Limb (tissue), 2 donors: ENCODE results near the gene C15orf62.

Experiments
- DNase-seq, 2 donors: peaks; one replicate each; pipeline ENCODE4 v3.0.0-alpha.2; 2016; ENCODE audit errors: extremely low spot score in 2 of 2

The C15orf62 gene, protein sequence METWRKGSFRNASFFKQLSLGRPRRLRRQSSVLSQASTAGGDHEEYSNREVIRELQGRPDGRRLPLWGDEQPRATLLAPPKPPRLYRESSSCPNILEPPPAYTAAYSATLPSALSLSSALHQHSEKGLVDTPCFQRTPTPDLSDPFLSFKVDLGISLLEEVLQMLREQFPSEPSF

DNA sequence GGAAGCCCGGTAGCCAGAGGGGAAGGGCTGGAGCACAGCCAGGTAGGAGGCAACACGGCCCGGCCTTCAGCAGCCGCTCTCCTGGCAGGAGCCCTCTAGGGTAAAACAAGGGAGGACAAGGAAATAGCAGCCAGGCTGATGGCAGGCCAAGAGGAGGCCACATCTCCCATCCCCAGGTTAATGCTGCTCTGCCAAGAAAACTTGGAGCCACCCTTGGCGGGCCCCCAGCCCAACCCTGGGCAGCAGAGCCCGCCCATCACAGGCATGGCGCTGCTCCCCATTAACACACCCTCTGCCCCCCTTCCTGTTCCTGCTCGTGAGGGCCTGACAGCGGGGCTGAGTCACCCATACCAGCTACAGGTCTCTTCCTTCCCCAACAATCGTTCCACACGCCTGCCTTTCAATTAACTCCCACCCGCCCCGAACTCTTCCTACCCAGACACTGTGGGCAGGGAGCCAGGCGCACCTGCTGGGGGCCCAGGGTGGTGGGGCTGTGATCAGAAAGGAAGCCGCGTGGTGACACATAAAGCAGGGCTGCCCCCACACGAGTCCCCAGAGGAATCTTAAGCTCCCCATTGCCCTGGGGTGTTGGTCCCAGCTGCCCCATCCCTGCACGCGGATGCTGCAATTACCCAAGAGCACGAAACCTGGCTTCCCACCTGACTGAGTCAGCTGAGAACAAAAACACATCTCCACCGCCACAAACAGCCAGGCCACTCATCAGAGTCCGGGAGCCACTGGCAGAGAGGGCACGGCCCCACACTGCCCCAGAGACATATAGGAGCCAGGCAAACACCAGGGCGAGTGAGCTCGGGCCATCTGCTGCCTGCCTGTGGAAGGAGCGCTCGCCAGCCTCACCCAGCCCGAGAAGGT lies at the start of gene C15orf62:
C15orf62 (plus strand) TSS at position 707 of the 873 bp plus-strand sequence. CDS start 516 bp downstream, outside the sequence.
- peak in 1 of 2 donors; percentile 64 for DNase-seq

DNA sequence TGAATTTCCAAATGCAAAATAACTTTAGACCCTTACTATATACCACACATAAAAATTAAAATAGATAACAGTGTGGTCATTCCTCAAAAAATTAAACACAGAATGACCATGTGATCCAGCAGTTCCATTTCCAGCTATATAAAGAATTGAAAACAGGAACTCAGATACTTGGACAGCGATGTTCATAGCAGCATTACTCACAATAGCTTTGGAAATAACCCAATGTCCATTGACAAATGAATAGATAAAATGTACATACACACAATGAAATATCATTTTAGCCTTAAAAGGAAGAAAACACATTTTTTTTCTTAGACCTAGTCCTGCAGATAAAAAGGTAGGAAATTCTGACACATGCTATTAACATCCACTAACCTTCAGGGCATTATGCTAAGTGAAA lies 48.1 kb upstream of the C15orf62 start:
- no peak for DNase-seq

DNA sequence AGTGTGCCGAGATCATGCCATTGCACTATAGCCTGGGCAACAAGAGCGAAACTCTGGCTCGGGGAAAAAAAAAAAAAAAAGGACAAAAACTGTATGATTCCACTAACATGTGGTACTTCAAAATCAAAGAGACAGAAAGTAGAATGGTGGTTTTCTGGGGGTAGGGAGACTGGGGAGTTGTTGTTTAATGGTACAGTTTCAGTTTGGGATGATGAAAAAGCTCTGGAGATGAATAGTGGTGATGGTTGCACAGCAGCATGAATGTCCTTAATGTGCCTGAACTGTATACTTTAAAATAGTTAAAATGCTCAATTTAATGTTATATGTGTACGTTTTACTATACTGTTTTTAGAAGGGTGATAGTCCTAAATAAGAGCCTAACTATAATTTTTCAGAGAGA lies 47.4 kb upstream of the C15orf62 start:
- DNase-seq: no peak

DNA sequence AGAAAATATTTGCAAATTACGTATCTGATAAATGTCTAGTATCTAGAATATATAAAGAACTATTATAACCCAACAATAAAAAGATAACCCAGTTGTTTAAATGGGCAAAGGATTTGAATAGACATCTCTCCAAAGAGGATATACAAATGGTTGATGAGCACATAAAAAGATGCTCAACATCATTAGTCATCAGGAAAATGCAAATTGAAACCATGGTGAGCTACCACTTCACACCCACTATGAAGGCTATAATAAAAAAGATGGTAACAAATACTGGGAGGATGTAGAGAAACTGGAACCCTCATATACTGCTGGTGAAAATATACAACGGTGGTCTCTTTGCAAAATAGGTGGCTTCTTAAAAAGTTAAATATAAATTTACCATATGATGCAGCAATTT lies 46.8 kb upstream of the C15orf62 start:
- DNase-seq: no peak

DNA sequence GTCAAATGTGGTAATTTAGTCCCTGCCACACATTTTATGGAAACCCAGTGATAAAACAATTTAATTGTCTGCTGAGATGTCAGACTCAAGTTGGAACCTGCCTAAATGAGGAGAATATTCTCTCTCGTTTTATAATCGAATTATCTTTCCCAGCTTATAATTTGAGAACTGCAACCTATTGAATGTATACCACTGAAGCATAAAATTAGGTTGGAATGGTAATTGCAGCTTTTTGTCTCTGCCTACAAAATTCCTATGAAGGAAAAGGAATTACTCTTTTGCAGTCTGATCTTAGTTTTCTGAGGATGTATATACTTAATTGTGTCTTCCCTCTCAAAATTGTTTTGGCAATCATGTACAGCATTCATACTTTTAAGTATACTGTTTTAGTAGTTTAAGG lies 45.9 kb upstream of the C15orf62 start:
- no peak for DNase-seq

DNA sequence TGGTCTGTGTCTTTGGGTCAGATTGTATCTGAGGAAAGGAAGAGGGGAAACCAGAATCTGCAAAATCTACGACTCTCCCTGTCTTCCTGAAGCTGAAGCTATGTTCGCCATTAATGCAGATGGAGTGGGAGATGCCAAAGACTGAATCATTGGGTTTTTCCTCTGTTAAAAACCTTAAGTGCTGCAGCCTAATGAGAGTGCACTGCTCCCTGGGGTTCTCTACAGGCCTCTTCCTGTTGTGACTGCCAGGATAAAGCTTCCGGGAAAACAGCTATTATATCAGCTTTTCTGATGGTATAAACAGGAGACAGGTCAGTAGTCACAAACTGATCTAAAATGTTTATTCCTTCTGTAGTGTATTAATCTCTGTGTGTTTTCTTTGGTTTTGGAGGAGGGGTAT lies 38.7 kb upstream of the C15orf62 start:
- DNase-seq: no peak

DNA sequence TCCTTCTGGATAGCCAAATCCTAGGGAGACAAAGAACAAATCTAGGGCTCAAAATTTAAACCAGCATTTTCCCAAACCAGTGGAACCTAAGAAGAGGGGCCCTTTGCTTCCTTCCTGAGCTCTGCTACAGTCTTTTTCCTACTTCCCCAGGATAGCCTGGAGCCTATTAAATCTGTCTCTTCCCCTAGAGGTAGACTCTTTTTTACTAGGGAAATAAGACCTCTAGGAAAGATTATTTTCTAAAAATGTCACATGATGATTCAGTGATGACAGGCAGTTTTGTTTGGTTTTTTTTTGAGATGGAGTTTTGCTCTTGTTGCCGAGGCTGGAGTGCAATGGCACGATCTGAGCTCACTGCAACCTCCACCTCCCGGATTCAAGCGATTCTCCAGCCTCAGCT lies 33.2 kb upstream of the C15orf62 start:
- DNase-seq: no peak

DNA sequence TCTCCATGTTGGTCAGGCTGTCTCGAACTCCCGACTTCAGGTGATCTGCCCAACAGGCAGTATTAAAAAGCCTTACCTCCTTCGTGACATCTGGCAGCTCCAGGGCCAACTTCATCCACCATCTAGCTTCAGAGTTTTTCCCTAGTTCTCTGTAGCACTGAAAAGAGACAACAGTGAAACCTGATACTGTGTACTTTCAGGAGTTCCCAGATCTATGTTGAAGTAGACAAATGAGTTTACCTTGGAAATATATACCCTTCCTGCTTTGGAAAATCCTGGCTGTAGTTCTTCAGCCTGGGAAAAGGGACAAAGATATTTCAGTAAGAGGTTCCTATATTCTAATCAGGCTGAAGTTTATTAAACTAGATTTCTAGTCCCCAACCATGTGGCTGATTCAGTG lies 32.7 kb upstream of the C15orf62 start:
- DNase-seq: no peak

DNA sequence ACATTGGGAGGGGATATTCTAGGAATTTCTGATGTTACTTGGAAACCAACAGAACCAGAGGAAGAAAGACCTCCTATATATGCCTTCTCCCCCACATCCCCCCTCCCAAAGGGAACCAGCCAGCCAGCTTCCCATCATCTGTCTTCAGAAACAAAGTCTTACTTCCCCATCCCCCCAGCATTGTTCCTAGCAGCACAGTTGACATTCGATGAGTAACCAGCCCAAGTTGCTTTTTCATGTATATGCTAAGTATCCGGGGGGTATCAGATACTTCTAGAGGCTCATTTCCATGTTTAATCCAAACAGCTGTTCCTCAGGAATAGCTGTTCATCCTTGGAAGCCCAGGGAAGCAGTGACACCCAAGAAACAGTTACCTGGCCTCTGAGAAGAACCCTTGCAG lies 30.7 kb upstream of the C15orf62 start:
- DNase-seq: no peak

DNA sequence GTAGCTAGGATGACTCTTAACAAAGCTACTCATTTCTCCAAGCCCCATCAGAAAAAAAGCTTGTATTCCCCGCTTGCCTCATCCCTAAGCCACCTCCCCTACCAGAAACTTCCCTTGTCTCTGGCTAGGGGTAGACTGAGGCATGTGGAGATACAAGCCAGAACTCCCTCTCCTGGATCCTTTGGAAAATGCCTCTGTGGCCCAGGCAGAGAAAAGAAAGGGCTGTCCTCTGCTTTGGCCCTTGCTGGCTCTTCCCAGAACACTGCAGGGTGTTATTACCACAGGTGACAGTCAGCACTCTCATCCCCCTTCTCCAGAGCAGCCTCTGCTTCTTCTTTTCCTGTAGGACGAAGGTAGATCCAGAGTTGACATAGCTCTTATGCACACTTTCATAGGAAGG lies 29.9 kb upstream of the C15orf62 start:
- DNase-seq: no peak

DNA sequence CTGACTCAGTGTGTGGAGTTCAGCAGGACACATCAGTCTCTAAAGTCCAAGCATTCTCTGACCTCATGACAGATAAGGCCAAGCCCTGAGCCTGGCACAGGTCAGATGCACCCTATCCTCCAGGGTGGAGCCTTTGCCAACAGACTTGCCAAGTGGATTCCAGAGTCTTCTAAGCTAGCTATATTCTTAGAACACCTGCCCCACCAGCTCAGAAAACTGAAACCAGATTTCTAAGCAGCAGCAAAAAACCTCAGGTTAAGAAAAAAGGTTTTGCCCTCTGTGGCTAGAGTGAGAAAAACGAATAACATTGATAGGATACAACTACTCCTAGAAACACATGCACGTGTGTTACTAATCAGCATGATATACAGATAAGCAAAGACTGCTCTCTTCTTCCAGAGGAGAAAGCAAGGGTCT lies 26.3 kb upstream of the C15orf62 start:
- DNase-seq: no peak

DNA sequence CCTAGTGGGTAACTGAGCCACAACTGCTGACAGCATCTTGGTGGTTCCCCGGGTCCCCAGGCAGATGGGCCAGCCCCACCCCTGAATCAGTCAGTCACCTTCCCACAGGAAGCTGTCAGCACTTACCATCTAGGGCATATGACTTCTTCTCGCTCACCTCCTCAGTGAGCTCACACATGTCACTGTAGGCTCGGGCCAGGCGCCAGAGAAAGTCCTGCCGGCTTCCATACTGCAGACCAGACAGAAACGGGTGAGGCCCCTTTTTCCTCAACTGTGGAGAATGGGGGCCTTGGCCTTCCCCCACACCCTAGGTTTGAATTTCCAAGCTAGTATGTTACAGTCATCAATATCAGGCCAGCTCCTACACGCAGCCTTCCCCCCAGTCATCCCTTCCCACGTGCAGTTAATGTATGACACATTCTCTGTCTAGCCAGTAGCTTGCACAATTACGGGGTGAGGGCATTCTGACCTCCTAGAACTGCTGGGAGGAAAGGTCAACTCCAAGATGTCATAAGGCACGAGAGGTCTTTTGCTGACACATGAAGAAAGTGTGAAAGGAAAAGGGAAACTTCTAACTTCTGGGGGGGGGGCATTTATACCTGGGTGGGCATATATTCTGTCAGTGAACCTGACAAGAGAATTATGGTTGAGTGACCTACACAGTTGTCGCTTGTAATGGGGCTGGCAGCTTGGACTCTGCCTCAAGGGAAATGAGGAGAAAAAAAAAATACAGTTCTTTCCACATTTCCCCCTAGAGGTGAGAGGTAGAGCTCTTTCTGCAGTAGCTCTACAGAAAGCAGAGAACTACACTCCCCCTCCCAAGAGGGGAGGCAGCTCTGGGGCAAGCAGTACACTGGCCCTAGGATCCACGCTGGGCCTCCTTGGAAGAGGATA lies 25.6 kb upstream of the C15orf62 start:
- DNase-seq: no peak

DNA sequence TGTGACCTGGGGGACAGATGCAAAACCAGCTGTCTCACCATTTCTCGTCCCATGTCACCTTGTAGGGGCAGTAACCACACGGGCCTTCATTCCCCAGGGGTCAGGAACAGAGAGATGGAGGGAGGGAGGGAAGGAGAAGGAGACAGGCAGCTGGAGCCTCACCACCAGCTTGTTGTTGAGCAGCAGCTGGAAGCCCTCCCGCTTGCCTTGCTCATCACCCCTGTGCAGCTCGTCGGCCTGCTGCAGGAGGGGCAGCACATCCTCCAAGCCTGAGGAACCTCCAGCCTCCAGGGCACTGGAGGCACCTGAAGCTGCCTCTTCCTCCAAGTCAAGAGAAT lies 25.0 kb upstream of the C15orf62 start:
- no peak for DNase-seq

DNA sequence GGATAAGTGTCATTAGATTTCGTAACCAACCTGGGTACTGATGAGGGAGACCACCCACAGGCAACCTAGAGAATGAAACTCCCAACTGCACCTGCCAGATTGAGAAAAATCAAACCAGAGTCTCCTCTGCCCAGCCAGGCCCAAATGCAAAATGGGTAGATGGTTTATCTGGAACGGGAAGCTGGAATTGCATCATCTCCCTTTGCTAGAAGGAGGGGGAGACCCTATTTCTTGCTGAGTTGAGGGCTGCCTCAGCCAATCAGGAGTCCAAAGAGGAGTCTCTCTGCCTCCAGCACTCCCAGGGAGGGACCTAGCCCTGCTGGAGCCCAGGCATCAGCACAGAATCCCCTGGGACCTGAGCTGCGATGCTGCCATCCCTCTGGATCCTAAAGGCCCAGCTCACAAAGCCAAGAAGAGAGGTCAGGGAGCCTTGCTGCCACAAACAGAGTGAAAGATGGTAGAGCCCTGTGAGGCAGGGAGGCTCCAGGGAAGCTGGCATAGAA lies 22.8 kb upstream of the C15orf62 start:
- DNase-seq: no peak

DNA sequence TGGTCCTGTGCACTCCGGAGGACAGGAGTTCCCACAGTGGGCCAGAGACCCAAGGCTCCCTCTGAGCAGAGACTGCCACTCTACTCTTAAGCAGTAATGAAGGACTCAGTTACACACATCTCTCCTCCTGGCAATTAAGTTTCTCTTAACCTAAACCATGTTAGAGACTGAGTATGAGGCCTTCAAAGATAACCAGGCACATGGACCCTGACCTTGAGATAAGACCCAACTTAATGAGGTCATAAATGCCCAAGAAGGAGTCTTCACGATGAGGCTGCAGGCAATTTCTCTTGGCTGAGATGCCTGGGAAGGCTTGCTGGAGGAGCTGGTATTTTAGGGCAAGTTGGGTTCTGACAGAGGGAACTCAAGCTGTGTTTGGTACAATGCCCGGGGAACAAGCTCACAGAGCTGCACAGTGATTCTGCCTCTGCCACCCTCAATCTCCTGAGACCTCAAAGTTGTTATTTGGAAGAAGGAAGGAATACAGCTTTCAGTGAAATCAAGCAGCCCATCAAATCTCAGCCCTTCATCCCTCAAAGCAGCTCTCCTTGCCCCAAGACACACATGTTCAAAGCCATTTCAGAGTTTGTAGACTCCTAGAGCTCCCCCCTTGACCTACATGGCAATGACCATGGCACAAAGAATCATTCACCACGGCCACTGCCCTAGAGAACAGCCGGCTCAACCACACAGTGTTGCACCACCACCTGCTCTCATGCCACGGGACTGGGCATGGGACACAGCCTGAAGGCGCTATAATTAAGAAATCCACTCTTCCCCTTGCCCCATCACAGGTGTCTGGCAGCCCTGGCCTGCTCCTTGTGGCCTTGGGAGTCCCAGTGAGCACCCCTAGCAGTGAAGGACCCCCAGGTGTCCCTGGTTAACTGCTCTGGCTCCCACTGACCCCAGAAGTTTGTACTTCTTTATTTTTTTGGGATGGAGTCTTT lies 21.8 kb upstream of the C15orf62 start:
- DNase-seq: no peak

DNA sequence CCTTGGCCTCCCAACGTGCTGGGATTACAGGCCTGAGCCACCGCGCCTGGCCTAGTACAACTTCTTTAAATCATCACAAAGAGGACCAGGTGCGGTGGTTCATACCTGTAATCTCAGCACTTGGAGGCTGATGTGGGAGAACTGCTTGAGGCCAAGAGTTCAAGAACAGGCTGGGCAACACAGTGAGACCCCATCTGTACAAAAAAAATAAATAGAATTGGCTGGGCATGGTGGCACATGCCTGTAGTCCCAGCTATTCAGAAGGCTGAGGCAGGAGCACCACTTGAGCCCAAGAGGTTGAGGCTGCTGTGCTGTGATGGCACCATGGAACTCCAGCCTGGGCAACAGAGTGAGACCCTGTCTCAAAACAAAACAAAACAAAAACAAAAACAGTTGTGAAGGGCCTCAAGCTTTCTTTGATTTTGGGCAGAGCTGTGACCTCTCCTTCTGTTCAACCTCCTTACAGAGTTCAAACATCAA lies 20.6 kb upstream of the C15orf62 start:
- DNase-seq: no peak

DNA sequence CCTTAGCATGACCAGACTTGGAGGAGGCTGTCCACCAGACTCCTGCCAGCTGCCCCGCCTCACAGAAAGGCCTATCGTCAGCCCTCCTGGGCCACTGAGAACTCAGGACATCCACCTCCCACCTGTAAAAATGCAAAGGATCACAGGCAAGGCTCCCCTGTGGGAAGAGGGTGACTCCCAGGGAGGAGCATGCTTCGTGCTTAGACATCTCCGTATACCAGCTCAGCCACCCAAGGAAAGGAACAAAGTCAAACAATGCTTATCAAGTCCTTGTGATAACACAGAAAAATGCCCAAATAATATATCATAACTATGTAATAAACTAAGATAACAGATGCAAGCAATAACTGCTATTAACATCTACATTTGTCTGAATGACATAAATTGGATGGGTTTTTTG lies 18.9 kb upstream of the C15orf62 start:
- no peak for DNase-seq

DNA sequence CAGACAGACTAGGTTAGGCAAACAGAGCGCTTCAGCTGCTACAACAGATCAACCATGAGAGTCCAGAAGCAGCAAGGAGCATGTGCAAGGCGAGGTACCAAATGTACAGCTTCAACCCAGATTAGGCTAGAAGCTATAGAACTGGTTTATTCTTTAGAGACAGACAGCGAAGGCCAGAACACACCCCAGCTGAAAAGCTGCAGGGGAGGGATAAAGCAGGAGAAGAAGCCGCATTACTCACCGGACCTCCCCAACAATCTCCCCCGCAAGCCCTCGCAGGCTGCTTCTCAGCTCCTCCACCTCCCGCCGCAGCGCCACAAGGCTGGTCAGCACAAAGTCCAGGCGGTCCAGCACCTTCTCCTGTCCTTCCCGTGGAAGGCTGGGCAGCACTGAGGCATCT lies 18.0 kb upstream of the C15orf62 start:
- no peak for DNase-seq

DNA sequence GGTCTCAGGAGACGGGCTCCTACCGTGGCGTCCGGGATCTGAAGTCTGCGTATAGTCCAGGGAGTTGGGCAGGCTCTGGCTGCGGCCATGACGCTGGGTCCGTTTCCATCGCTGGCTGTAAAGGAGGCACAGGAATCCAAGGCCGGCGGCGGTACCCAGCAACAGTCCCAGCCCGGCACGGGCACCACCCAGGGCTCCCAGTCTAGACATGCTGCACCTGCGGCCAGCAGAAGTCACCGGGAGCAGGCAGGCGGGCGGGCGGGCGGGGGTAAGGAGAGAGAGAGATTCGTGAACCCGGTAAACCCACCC lies 15.3 kb upstream of the C15orf62 start:
- peak in 1 of 2 donors; percentile 48 for DNase-seq

DNA sequence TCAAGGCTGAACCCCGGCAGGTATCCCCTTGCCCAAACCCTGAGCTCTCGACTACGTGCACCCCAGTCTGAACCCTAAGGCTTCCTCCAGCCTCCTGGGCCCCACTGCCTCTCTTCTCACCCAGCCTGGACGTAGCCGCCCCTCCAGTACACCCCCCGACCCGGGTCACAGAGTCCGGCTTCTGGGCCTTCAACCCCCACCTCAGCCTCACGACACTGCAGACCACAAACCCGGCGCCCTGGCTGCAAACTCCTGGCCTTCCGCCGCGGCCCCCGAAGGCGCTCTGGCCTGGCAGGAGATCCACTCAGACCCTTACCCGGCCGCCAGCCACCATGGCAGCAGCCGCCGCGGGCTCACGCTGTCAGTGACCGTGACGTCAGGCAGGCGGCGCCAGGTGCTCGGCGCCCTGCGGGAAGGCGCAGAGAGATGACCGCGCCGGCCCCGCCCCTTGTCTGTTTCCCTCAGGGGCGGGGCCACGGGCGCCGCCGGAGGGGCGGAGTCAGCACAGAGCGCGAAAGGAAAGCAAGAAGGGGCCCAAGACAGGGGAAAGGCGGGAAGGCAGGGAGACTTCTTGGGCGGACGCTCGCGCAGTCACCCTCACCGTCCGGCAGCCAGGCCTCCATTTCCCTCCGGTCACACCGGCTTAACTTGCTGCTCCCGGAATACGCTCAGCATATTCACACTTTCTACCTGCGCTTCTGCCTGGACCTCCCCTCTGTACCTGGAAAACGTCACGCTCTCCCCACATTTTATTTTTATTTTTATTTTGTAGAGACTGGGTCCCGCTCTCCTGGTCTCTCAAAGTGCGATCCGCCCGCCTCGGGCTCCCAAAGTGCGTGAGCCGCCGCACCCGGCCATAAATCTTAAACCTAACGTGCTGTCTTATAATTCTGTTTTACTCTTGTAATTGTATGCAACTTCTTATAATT lies 14.6 kb upstream of the C15orf62 start, which contains the start of gene RMDN3:
RMDN3 (minus strand) TSS at position 372 of the 929 bp plus-strand sequence. CDS start 471 bp downstream, outside the sequence.
- peak; percentile 96 to 97 for DNase-seq
